Astrocyte of the cerebellum (primary cell): ENCODE results near the gene RSPO4.

Experiments
- DNase-seq: peaks from one replicate; pipeline ENCODE4 v3.0.0-alpha.2; 2011; ENCODE audit warnings: low read depth
- H3K4me3 ChIP-seq: 2 replicates; pipeline ENCODE4 v1.5.1; 2011; ENCODE audit warnings: mild to moderate bottlenecking, low read depth, low read length, moderate library complexity
- CTCF ChIP-seq: IDR thresholded peaks from 2 replicates; pipeline ENCODE4 v1.5.1; 2012; ENCODE audit warnings: low read length, low read depth, moderate library complexity, mild to moderate bottlenecking; ENCODE audit errors: missing control alignments
- in situ Hi-C: cut with HindIII; loops from 2 replicates; pipeline ENCODE4 v1.10.0; 2017; ENCODE audit warnings: low sequenced_read_pairs

The RSPO4 gene

DNA sequence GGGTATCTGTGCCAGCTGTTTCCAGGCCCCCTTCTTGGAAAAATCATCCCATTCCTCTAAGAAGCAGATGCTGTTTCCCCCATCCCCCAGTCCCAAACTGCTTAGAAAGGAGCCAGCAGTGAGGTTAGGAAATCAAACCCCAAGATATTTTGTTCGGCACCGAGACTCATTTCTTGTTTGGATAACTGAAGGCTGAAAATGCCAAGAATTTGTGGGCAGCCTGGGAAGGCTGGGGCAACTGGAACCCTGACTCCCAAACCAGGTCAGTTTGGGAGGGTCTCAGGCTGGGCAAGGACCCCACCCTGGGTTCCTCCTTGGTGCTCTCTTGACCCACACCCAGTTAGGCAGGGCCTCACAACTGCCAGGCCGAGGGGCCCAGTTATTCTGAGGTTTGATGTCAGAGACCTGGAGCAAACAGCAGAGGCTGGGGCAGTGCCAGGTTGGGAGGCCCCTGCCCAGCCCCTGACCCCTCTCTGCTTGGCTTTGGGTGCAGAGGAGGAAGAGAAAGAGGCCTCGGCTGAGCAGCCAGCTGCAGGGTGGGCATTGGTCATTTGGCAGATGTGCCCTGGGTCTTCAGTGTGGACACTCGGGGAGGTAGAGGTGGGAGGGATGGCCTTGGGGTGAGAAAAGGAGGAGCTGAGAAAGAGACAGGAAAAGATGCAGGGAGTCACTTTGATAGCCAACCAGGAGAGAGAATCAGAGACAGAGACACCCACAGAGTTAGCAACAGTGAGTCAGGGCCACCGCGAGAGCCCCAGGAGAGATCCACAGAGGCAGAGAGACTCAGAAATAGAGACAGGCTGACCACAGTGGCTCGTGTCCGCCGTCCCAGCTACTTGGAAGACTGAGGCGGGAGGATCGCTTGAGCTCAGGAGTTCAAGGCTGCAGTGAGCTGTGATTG is 91.0 kb downstream of the RSPO4 start:
- no peak for DNase-seq
- in situ Hi-C loops, result no loop called here
- no peak overlapping the region for H3K4me3 ChIP-seq
- no peak for TF ChIP-seq CTCF

DNA sequence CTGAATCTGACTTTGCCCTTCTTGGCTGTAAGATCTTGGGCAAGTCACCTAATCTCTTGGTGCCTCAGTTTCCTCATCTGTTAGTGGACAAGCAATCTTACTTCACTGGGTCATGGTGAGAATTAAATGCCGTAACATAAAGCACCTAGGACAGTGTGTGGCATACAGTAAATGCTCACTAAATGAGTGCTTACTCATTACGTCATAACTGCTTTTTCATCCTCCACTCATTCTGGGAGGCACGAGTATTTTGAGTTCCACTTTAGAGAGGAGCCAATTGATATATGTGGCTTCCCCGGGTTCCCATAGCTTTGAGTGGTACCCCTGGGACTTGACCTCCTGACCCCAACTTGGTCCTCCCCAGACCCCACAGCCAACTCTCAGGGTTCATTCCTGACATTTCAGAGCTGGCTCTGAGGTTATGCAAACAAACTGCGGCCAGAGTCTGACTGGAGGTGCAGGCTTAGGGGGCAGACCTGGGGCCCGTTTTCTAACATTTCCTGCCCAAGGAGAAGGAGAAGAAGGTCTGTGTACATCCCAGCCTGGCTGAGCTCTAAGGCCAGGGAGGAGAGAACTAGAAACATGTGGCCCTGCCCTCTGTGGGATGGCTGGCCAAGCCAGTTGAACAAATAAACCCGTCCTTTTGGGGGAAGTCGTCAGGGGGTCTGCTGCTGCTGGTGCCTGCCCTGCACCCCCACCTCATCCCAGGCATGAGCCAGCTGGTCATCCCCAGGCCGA is 91.8 kb downstream of the RSPO4 start:
- H3K4me3 ChIP-seq, result no peak overlapping the region
- DNase-seq, result no peak
- in situ Hi-C loops, result no loop called here
- no peak for TF ChIP-seq CTCF

DNA sequence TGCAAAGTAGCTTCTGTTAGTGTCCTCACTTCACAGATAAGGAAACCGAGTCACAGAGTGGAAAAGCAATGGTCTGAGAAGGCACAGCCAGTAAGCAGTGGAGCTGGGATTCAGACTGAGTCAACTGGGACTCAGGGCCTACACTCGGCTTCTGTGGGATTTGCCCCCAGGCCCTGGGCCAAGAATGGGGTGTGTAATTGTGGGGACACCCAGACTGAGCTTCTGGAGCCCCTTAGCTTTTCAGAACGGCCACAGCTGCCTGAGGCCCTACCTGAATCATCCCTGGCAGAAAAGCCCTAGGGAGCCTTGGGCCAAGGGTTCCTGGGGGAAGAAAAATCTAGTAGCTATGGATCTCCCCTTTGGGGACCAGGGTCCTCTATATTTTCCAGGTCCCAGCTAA is 92.5 kb downstream of the RSPO4 start:
- TF ChIP-seq CTCF, result no peak
- no peak overlapping the region for H3K4me3 ChIP-seq
- in situ Hi-C loops, result no loop called here
- no peak for DNase-seq
